K562 (cell line): ENCODE data around the gene PIK3CB. TPM values are rescaled to one million over a fixed set of nuclear protein-coding genes. Genes with fewer than 3 reads are reported as not detected.

Source experiments
- KDM5B ChIP-seq: fragments of 200-600 bp; sonication (generic); IDR thresholded peaks from 2 replicates; pipeline ENCODE4 v1.6.1; 2012; ENCODE audit warnings: low read depth, mild to moderate bottlenecking, moderate library complexity, low read length, control low read depth, inconsistent platforms; ENCODE audit not compliant: insufficient replicate concordance
- MTA3 ChIP-seq: fragments of 450-650 bp; formaldehyde crosslinking; IDR thresholded peaks from 2 replicates; pipeline ENCODE4 v1.6.1; 2017; ENCODE audit warnings: mild to moderate bottlenecking, borderline replicate concordance
- ZNF507 ChIP-seq: conservative IDR thresholded peaks from 2 replicates; pipeline ENCODE4 v1.6.1; 2017; ENCODE audit warnings: missing genetic modification characterization, missing compliant biosample characterization
- ZNF518B ChIP-seq: fragments of 250-450 bp; sonication (Bioruptor Pico); IDR thresholded peaks from 2 replicates; pipeline ENCODE4 v1.5.0; 2021; ENCODE audit warnings: mild to moderate bottlenecking, moderate library complexity
- ZNF76 ChIP-seq: fragments of 250-450 bp; sonication (Bioruptor Pico); IDR thresholded peaks from 2 replicates; pipeline ENCODE4 v1.4.0; 2020; ENCODE audit warnings: mild to moderate bottlenecking, moderate library complexity, borderline replicate concordance
- polyA plus RNA-seq, 8 experiments: library from polyadenylated mRNA; depleted of rRNA in 4 of 8; stranded (reverse) in 5 of 8; unstranded in 3 of 8; fragments of >200 nt; fragmentation: Nextera tagmentation in 2 of 8; fragmentation: Illumina TruSeq in 1 of 8; extraction: Ambion mirVana in 2 of 8; extraction: Trizol in 1 of 8; gene quantifications; 2 replicates each; pipeline versions ENCODE4 v1.2.1 to v1.2.3, GENCODE V29; 2011 to 2014; ENCODE audit warnings: inconsistent platforms in 1 of 8, missing spikeins in 1 of 8
- total RNA-seq, 7 experiments: library from RNA; depleted of rRNA in 6 of 7; stranded (reverse); fragments of >200 nt in 6 of 7; fragmentation: Illumina TruSeq in 2 of 7; extraction: Trizol in 2 of 7; gene quantifications; 2 replicates each; pipeline versions ENCODE4 v1.2.1 to v1.2.3, GENCODE V29; 2011 to 2021; ENCODE audit warnings: low replicate concordance in 1 of 7
- TF ChIP-seq, protein P1 (sequence below): fragments of 200-600 bp; sonication (generic); IDR thresholded peaks from one replicate; pipeline ENCODE4 v1.6.1; 2012; ENCODE audit warnings: mild to moderate bottlenecking, low read depth, low read length, inconsistent platforms
- TF ChIP-seq, protein P2 (sequence below), 3 experiments: IDR thresholded peaks in 2 of 3; conservative IDR thresholded peaks in 1 of 3; 2 replicates each; pipeline ENCODE4 v1.5.1; 2011 to 2012; ENCODE audit warnings: low read length in 3 of 3, mild to moderate bottlenecking in 3 of 3, control low read depth in 2 of 3, improper control_type of control experiment in 1 of 3, inconsistent platforms in 1 of 3, low read depth in 1 of 3, mixed read lengths in 1 of 3, moderate library complexity in 1 of 3; ENCODE audit not compliant: insufficient read depth in 2 of 3

Gene PIK3CB
- total and polyA plus RNA-seq, 9 of the 15 experiments (the other 6 are each of a cell fraction or from before 2014, with no cell fraction given): 15.3 to 62.6 (median 28.3) TPM

- TF ChIP-seq, protein P1, sequence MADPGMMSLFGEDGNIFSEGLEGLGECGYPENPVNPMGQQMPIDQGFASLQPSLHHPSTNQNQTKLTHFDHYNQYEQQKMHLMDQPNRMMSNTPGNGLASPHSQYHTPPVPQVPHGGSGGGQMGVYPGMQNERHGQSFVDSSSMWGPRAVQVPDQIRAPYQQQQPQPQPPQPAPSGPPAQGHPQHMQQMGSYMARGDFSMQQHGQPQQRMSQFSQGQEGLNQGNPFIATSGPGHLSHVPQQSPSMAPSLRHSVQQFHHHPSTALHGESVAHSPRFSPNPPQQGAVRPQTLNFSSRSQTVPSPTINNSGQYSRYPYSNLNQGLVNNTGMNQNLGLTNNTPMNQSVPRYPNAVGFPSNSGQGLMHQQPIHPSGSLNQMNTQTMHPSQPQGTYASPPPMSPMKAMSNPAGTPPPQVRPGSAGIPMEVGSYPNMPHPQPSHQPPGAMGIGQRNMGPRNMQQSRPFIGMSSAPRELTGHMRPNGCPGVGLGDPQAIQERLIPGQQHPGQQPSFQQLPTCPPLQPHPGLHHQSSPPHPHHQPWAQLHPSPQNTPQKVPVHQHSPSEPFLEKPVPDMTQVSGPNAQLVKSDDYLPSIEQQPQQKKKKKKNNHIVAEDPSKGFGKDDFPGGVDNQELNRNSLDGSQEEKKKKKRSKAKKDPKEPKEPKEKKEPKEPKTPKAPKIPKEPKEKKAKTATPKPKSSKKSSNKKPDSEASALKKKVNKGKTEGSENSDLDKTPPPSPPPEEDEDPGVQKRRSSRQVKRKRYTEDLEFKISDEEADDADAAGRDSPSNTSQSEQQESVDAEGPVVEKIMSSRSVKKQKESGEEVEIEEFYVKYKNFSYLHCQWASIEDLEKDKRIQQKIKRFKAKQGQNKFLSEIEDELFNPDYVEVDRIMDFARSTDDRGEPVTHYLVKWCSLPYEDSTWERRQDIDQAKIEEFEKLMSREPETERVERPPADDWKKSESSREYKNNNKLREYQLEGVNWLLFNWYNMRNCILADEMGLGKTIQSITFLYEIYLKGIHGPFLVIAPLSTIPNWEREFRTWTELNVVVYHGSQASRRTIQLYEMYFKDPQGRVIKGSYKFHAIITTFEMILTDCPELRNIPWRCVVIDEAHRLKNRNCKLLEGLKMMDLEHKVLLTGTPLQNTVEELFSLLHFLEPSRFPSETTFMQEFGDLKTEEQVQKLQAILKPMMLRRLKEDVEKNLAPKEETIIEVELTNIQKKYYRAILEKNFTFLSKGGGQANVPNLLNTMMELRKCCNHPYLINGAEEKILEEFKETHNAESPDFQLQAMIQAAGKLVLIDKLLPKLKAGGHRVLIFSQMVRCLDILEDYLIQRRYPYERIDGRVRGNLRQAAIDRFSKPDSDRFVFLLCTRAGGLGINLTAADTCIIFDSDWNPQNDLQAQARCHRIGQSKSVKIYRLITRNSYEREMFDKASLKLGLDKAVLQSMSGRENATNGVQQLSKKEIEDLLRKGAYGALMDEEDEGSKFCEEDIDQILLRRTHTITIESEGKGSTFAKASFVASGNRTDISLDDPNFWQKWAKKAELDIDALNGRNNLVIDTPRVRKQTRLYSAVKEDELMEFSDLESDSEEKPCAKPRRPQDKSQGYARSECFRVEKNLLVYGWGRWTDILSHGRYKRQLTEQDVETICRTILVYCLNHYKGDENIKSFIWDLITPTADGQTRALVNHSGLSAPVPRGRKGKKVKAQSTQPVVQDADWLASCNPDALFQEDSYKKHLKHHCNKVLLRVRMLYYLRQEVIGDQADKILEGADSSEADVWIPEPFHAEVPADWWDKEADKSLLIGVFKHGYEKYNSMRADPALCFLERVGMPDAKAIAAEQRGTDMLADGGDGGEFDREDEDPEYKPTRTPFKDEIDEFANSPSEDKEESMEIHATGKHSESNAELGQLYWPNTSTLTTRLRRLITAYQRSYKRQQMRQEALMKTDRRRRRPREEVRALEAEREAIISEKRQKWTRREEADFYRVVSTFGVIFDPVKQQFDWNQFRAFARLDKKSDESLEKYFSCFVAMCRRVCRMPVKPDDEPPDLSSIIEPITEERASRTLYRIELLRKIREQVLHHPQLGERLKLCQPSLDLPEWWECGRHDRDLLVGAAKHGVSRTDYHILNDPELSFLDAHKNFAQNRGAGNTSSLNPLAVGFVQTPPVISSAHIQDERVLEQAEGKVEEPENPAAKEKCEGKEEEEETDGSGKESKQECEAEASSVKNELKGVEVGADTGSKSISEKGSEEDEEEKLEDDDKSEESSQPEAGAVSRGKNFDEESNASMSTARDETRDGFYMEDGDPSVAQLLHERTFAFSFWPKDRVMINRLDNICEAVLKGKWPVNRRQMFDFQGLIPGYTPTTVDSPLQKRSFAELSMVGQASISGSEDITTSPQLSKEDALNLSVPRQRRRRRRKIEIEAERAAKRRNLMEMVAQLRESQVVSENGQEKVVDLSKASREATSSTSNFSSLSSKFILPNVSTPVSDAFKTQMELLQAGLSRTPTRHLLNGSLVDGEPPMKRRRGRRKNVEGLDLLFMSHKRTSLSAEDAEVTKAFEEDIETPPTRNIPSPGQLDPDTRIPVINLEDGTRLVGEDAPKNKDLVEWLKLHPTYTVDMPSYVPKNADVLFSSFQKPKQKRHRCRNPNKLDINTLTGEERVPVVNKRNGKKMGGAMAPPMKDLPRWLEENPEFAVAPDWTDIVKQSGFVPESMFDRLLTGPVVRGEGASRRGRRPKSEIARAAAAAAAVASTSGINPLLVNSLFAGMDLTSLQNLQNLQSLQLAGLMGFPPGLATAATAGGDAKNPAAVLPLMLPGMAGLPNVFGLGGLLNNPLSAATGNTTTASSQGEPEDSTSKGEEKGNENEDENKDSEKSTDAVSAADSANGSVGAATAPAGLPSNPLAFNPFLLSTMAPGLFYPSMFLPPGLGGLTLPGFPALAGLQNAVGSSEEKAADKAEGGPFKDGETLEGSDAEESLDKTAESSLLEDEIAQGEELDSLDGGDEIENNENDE: no peak
- peak; percentile 94; the same call in 1 of the 2 replicates for TF ChIP-seq MTA3
- no peak for TF ChIP-seq ZNF518B (CRISPR knock-in tag)
- TF ChIP-seq KDM5B: peak; percentile 80
- no peak for TF ChIP-seq ZNF507 (tag)
- TF ChIP-seq ZNF76 (CRISPR knock-in tag): no peak
- TF ChIP-seq, protein P2, sequence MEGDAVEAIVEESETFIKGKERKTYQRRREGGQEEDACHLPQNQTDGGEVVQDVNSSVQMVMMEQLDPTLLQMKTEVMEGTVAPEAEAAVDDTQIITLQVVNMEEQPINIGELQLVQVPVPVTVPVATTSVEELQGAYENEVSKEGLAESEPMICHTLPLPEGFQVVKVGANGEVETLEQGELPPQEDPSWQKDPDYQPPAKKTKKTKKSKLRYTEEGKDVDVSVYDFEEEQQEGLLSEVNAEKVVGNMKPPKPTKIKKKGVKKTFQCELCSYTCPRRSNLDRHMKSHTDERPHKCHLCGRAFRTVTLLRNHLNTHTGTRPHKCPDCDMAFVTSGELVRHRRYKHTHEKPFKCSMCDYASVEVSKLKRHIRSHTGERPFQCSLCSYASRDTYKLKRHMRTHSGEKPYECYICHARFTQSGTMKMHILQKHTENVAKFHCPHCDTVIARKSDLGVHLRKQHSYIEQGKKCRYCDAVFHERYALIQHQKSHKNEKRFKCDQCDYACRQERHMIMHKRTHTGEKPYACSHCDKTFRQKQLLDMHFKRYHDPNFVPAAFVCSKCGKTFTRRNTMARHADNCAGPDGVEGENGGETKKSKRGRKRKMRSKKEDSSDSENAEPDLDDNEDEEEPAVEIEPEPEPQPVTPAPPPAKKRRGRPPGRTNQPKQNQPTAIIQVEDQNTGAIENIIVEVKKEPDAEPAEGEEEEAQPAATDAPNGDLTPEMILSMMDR (IDR thresholded peaks at IDR 0.05 in 2 of 3, conservative IDR thresholded peaks at IDR 0.05 in 1 of 3; ENCODE audit: insufficient read depth in 2 of 3, low read depth in 1 of 3, low read length in 3 of 3): no peak
Measured at GRCh38 chr3:138875754-138876664, 41.3 kb upstream of the PIK3CB start (continued).
